Stimulated activated CD4-positive, alpha-beta T cell treated with anti-CD3 and anti-CD28 coated beads, Interleukin-2, amount 100 ng/mL, for 24 hours (primary cell): ENCODE data around the gene ZNF804A.
"Not testable (repeated sequence)": the region's sequence is repeated elsewhere in the genome, so short reads cannot be mapped to it uniquely, and the experiment has no call there.

ENCODE experiments used
- DNase-seq, 2 donors: peaks; one replicate each; pipeline ENCODE4 v3.0.0-alpha.2; 2020

Gene ZNF804A

GRCh38 chr2:184728411-184728810 lies 130.1 kb downstream of the ZNF804A start:
- DNase-seq, result no peak

GRCh38 chr2:184729581-184729980 lies 131.3 kb downstream of the ZNF804A start:
- DNase-seq, result no peak

- no peak for DNase-seq
These were observed 132.0 kb downstream of the ZNF804A start for GRCh38 chr2:184730288-184730687.

- DNase-seq, result no peak
These were observed 136.0 kb downstream of the ZNF804A start for GRCh38 chr2:184734338-184734737.

- no peak for DNase-seq
These were observed 137.3 kb downstream of the ZNF804A start for GRCh38 chr2:184735611-184736010.

GRCh38 chr2:184743096-184743495 lies 144.8 kb downstream of the ZNF804A start:
- DNase-seq, result no peak

- no peak for DNase-seq
These were observed 157.8 kb downstream of the ZNF804A start for GRCh38 chr2:184756161-184756560.

- DNase-seq, result no peak
These were observed 158.6 kb downstream of the ZNF804A start for GRCh38 chr2:184756885-184757284.

GRCh38 chr2:184759557-184760255 lies 161.4 kb downstream of the ZNF804A start:
- not testable (repeated sequence) for DNase-seq

GRCh38 chr2:184760931-184761330 lies 162.6 kb downstream of the ZNF804A start:
- no peak for DNase-seq

GRCh38 chr2:184765112-184765895 lies 167.0 kb downstream of the ZNF804A start:
- DNase-seq, result no peak

- no peak for DNase-seq
These were observed 168.7 kb downstream of the ZNF804A start for GRCh38 chr2:184767059-184767458.

- no peak for DNase-seq
These were observed 170.7 kb downstream of the ZNF804A start for GRCh38 chr2:184769023-184769422.

GRCh38 chr2:184769686-184770085 lies 171.4 kb downstream of the ZNF804A start:
- DNase-seq, result no peak

GRCh38 chr2:184779777-184780176 lies 181.4 kb downstream of the ZNF804A start:
- no peak for DNase-seq

GRCh38 chr2:184780384-184780783 lies 182.1 kb downstream of the ZNF804A start:
- no peak for DNase-seq

- no peak for DNase-seq
These were observed 182.6 kb downstream of the ZNF804A start for GRCh38 chr2:184780944-184781343.

- DNase-seq, result no peak
These were observed 185.2 kb downstream of the ZNF804A start for GRCh38 chr2:184783576-184783975.

GRCh38 chr2:184793176-184793575 lies 194.8 kb downstream of the ZNF804A start:
- no peak for DNase-seq

GRCh38 chr2:184799379-184799778 lies 201.1 kb downstream of the ZNF804A start:
- DNase-seq, result no peak

- no peak for DNase-seq
These were observed 216.1 kb downstream of the ZNF804A start for GRCh38 chr2:184814421-184814820.

GRCh38 chr2:184815824-184816223 lies 217.5 kb downstream of the ZNF804A start:
- no peak for DNase-seq

GRCh38 chr2:184824597-184824996 lies 226.3 kb downstream of the ZNF804A start:
- DNase-seq, result no peak

- no peak for DNase-seq
These were observed 232.2 kb downstream of the ZNF804A start for GRCh38 chr2:184830531-184830930.
